GM20000 (cell line): Measurements from ENCODE around the gene PITPNC1.
A peak's percentile ranks its signal among the peaks of the same experiment; 100 is the strongest.

Experiments
- DNase-seq: peaks from one replicate; pipeline ENCODE4 v3.0.0; 2012; ENCODE audit warnings: low spot score
- CTCF ChIP-seq: IDR thresholded peaks from 2 replicates; pipeline ENCODE4 v1.5.1; 2012; ENCODE audit warnings: mild to moderate bottlenecking, control low read depth; ENCODE audit errors: extremely low read depth, missing control alignments

PITPNC1 gene

GRCh38 chr17:67532326-67532871 is 155.3 kb downstream of the PITPNC1 start:
- no peak for TF ChIP-seq CTCF
- no peak for DNase-seq

- TF ChIP-seq CTCF: no peak
- no peak for DNase-seq
Observed at GRCh38 chr17:67534941-67535340, 157.9 kb downstream of the PITPNC1 start.

GRCh38 chr17:67542219-67543114 is 165.4 kb downstream of the PITPNC1 start:
- no peak for DNase-seq
- no peak for TF ChIP-seq CTCF

GRCh38 chr17:67544364-67544955 is 167.4 kb downstream of the PITPNC1 start:
- no peak for TF ChIP-seq CTCF
- no peak for DNase-seq

GRCh38 chr17:67546578-67547527 is 169.8 kb downstream of the PITPNC1 start:
- DNase-seq: peak; percentile 75
- no peak for TF ChIP-seq CTCF

- DNase-seq: no peak
- no peak for TF ChIP-seq CTCF
Observed at GRCh38 chr17:67548693-67549092, 171.6 kb downstream of the PITPNC1 start.

- no peak for TF ChIP-seq CTCF
- no peak for DNase-seq
Observed at GRCh38 chr17:67549820-67550219, 172.7 kb downstream of the PITPNC1 start.
